ENCODE results near the gene SMPD3.

SMPD3 gene

DNA sequence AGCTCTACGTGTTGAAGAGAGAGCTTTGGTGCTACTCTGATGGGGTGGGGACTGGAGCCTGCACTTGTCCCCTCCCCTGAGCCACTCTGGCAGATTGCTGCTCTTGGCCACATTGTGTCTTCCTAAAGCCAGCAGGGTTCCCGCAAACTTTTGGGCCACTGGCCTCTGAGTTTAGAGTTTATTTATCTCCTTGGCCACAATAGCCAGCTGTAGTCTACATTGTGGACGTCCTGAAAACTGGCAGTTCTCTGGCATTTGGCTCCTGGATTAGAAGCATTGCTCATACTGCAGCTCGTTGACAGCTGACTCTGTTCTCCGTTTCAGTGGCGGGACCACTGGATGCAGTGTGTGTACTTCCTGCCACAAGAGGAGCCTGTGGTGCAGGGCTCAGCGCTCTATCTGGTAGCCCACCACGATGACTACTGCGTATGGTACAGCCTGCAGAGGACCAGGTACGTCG lies 102.9 kb downstream of the SMPD3 start:
- peaks cover 48% of the 10 kb centered on the region for H3K36me3 ChIP-seq (replicated peaks; ENCODE audit: low read depth, low read length)
- no peaks in the 10 kb centered on the region for H3K9me3 ChIP-seq (ENCODE audit: insufficient read depth, low read length)
- no peaks in the 10 kb centered on the region for H3K27me3 ChIP-seq (ENCODE audit: low read depth, low read length)
- no peaks in the 10 kb centered on the region for H3K4me1 ChIP-seq (ENCODE audit: low read length)
- H3K4me2 ChIP-seq (ENCODE audit: low read length), result no peak overlapping the region
- no peak for TF ChIP-seq CTCF (IDR thresholded peaks at IDR 0.05; ENCODE audit: low read depth, low read length)
- TF ChIP-seq EZH2phosphoT487 (IDR thresholded peaks at IDR 0.05; ENCODE audit: low read depth), result no peak
- no peak overlapping the region for H3K9ac ChIP-seq (ENCODE audit: low read length)
- no peak overlapping the region for H3K27ac ChIP-seq (ENCODE audit: low read length)
- H2AFZ ChIP-seq (ENCODE audit: low read depth, low read length), result no peak overlapping the region
- H3K4me3 ChIP-seq (ENCODE audit: low read length), result no peak overlapping the region
- H4K20me1 ChIP-seq (ENCODE audit: insufficient read depth, low read length), result no peaks in the 10 kb centered on the region
- no peaks in the 10 kb centered on the region for H3K79me2 ChIP-seq (ENCODE audit: low read length)

DNA sequence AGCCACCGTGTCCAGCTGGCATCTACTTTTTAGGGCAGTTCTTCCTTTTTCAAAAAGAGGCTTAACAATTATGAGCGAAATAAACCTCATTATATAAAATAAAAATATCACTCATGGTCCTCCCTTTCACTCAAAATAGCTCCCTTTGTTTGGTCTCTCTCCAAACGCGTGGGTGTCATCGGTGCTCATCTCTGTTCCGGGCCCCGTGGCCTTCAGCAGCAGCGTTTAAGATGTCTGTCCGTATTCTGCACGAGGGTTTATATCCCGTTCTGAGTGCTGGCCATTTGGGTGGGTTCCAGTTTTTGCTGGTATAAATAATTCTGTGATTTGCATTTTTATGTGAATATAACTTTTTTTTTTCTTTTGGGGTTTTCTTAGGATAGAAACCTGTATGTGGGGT lies 104.1 kb downstream of the SMPD3 start:
- Histone ChIP-seq H4K20me1 (ENCODE audit: insufficient read depth, low read length) (no peaks in the 10 kb centered on the region), H3K27ac (ENCODE audit: low read length) (no peak overlapping the region), H3K36me3 (replicated peaks; ENCODE audit: low read depth, low read length) (peaks cover 48% of the 10 kb centered on the region), H3K4me3 (ENCODE audit: low read length) (no peak overlapping the region), H3K4me1 (ENCODE audit: low read length) (no peaks in the 10 kb centered on the region), H3K4me2 (ENCODE audit: low read length) (no peak overlapping the region), H2AFZ (ENCODE audit: low read depth, low read length) (no peak overlapping the region), H3K27me3 (ENCODE audit: low read depth, low read length) (no peaks in the 10 kb centered on the region), H3K9ac (ENCODE audit: low read length) (no peak overlapping the region), H3K79me2 (ENCODE audit: low read length) (no peaks in the 10 kb centered on the region), H3K9me3 (ENCODE audit: insufficient read depth, low read length) (no peaks in the 10 kb centered on the region)
- TF ChIP-seq EZH2phosphoT487 (IDR thresholded peaks at IDR 0.05; ENCODE audit: low read depth) (no peak), CTCF (IDR thresholded peaks at IDR 0.05; ENCODE audit: low read depth, low read length) (no peak)

GRCh38 chr16:68343137-68343536 lies 105.2 kb downstream of the SMPD3 start:
- H3K4me3 ChIP-seq (ENCODE audit: low read length), result no peak overlapping the region
- H3K4me2 ChIP-seq (ENCODE audit: low read length), result no peak overlapping the region
- no peak overlapping the region for H2AFZ ChIP-seq (ENCODE audit: low read depth, low read length)
- peaks cover 53% of the 10 kb centered on the region for H3K36me3 ChIP-seq (replicated peaks; ENCODE audit: low read depth, low read length)
- no peaks in the 10 kb centered on the region for H4K20me1 ChIP-seq (ENCODE audit: insufficient read depth, low read length)
- no peaks in the 10 kb centered on the region for H3K4me1 ChIP-seq (ENCODE audit: low read length)
- H3K27me3 ChIP-seq (ENCODE audit: low read depth, low read length), result no peaks in the 10 kb centered on the region
- H3K79me2 ChIP-seq (ENCODE audit: low read length), result no peaks in the 10 kb centered on the region
- TF ChIP-seq CTCF (IDR thresholded peaks at IDR 0.05; ENCODE audit: low read depth, low read length), result no peak
- no peak for TF ChIP-seq EZH2phosphoT487 (IDR thresholded peaks at IDR 0.05; ENCODE audit: low read depth)
- no peak overlapping the region for H3K27ac ChIP-seq (ENCODE audit: low read length)
- no peak overlapping the region for H3K9ac ChIP-seq (ENCODE audit: low read length)
- H3K9me3 ChIP-seq (ENCODE audit: insufficient read depth, low read length), result no peaks in the 10 kb centered on the region

- no peak overlapping the region for H3K9ac ChIP-seq (ENCODE audit: low read length)
- H3K27me3 ChIP-seq (ENCODE audit: low read depth, low read length), result no peaks in the 10 kb centered on the region
- H4K20me1 ChIP-seq (ENCODE audit: insufficient read depth, low read length), result no peaks in the 10 kb centered on the region
- H3K27ac ChIP-seq (ENCODE audit: low read length), result no peak overlapping the region
- no peak overlapping the region for H3K4me3 ChIP-seq (ENCODE audit: low read length)
- H2AFZ ChIP-seq (ENCODE audit: low read depth, low read length), result no peak overlapping the region
- no peaks in the 10 kb centered on the region for H3K9me3 ChIP-seq (ENCODE audit: insufficient read depth, low read length)
- H3K4me2 ChIP-seq (ENCODE audit: low read length), result no peak overlapping the region
- no peaks in the 10 kb centered on the region for H3K4me1 ChIP-seq (ENCODE audit: low read length)
- no peaks in the 10 kb centered on the region for H3K79me2 ChIP-seq (ENCODE audit: low read length)
- peaks cover 53% of the 10 kb centered on the region for H3K36me3 ChIP-seq (replicated peaks; ENCODE audit: low read depth, low read length)
- TF ChIP-seq EZH2phosphoT487 (IDR thresholded peaks at IDR 0.05; ENCODE audit: low read depth) (no peak), CTCF (IDR thresholded peaks at IDR 0.05; ENCODE audit: low read depth, low read length) (no peak)
Observed at GRCh38 chr16:68342620-68343019, 105.7 kb downstream of the SMPD3 start.
